Stimulated activated CD4-positive, alpha-beta T cell treated with anti-CD3 and anti-CD28 coated beads, Interleukin-1b, Interleukin-23, amount 100 ng/mL, for 4 hours (primary cell): Measurements from ENCODE around the gene MRPS6.
A peak's percentile ranks its signal among the peaks of the same experiment; 100 is the strongest.

ENCODE experiments used
- DNase-seq, 2 donors: peaks; one replicate each; pipeline ENCODE4 v3.0.0-alpha.2; 2020; ENCODE audit warnings: low read depth in 2 of 2

Gene MRPS6

DNA sequence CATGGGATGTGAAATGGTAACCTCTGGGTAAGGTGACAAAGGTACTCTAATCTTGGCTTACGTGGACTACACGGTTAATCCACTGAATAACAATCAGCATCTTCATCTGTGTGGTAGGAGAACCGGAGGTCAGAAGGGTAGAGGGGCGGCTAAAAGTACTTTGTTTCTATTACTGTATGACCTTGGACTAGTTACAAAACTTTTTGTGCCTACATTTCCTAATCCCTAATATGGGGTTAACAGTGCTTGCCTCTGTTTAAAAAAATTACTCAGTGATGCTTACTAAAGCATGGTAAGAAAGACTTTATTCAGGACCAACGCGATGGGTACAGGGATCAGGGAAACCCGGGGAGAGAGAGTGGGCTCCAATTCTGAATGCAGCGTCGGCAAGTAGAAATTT is 1.7 kb upstream of the MRPS6 start:
- no peak for DNase-seq

DNA sequence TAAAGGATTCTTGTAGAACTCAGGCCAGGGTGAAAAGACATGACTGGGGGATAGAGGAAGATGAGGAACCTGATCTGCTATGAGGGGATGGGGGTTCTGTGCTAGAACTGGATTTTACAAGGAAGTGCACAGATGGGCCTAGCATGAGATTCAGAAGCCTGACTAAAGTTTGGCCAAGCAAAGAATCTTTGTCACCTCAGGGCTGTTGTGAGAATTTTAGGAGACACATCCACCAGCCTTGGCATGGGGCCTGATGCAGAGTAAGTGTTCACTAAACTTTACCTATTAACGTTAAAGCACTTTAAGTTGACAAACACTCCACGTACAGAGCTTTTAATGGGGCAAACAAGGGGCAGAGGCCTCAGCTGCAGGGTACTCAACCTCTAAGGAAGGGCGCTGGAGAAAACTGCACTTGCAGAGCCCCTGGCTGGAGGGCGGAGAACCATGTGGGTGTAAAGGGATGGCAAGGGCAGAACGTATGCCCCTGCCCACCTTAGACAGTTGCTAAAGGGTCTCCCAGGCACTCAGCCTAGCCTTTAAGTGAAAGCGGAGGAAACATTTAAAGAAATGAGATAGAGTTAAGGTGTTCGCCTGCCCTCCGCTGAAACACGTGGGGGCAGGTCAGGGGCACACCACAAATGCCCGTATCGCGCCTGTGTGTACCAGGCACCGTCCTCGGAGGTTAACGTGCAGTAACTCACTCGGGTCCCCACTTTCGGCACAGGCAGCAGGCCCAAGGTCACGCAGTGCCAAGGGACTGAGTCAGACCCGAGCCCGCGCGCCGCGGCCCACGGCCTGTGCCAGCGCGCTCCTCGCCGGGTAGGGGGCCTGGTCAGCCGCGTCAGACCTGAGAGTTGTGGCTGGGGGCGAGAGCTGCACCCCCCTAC is 990 bp upstream of the MRPS6 start:
- DNase-seq, result no peak

GRCh38 chr21:34073749-34074282 is 438 bp downstream of the MRPS6 start:
- DNase-seq, result peak; percentile 26 to 45

GRCh38 chr21:34074283-34075090 is 1.1 kb downstream of the MRPS6 start:
- DNase-seq, result no peak

DNA sequence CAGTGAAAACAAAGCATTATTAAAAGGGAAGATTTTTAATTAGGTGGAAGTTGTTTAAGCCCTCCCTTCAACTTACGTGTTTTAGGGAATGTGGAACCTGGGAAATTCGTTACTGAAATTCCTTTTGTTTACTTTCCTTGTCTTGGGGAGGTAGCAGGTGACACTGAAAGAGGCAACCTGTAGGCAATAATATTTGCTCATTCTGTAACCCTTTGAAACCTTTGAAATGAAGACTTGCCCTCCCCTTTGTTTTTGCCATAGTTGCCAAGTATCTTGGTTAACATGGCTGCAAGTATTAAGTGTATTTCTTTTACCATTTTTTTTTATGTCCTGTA is 1.7 kb downstream of the MRPS6 start:
- no peak for DNase-seq

DNA sequence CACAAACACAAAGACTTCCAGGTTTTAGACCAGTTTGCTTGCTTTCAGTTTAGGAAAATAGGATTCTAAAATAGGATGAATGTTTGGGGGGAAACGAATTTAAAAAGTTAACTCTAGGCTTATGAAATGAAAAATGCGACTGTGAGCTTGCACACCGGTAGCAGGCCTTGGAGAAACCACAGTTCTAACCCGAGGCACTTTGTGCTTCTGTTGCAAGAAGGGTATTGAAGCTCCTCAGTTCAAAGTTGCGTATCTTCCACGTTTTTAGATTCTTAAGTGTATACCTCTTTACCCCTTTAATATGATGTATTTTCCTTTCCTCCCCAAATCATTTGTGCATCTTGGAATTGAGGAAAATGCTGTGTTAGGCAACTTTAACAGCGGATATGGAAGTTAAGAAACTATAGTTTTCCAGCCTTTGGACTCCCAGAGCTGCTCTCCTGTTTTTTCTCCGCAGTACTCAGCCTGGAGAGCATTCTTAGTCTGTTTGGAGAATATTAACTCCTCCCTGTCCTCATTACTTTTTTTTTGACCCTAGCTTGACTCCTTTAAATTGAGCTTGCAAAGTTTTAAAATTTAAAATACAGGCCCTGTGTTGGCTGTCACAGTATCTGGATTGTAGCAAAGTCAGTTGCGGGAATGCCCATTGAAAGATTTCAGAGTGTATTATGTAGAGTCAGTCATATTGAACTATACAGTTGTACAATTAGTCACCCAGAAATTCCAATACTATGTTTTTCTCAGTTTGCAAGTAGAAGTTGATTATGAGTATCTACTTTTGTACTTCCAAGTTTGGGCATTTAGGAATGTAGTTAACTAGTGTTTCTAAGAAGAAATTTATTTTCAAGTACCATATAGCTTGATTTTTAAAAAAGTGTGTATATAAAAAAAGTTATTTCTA is 2.6 kb downstream of the MRPS6 start:
- no peak for DNase-seq

DNA sequence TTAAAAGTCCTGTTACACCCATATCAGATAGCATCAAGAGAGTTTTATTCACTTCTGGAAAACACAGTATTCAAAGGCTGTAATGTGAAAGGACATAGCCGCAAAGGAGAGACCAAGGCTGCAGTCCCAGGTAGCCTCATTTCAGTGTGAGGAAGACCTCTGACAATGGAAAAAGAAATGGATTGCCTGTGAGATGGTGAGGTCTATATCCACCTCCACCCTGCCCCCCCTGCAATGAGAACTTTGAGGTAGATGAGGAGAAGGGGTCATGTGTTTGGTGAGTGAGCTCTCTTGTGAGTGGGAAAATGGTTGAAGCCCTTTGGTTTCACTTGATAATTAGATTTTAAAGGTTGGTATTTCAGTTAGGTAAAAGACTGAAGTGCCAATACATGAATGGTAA is 3.5 kb downstream of the MRPS6 start:
- no peak for DNase-seq

DNA sequence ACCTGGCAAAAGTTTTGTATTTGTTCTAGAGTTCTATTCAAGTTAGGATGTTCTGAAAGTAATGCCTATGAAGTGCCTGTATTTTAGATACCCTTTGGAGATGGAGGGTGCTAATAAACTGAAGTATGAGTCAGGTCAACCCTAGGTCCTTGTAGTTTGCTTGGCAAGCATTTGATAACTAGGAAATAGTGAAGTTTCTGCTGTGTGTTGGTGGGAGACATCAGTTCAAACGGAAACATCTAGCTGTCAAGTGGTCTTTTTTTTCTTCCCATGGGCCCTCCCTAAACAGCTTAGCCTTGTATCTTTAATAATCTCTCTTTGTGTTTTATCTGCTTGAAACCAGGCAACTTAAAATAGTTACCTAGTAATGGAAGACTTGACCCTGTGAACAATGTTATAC is 4.5 kb downstream of the MRPS6 start:
- DNase-seq, result no peak

DNA sequence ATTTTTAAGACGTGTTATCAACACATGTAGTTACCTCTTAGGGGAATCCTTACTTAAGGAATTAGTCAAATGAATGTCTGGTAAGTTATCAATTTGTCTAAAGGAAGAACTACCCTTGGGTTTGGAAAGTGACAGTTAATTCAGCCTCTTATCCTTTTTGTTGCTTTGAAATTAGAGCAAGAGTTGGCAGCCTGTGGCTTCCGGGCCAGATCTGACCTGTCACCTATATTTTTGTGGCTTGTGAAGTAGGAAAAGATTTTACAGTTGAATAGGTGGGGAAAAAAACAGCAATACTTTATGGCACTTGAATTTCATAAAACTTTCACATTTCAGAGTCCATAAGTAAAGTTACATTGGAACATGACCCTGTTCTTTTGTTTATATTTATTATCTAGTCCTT is 5.5 kb downstream of the MRPS6 start:
- no peak for DNase-seq

DNA sequence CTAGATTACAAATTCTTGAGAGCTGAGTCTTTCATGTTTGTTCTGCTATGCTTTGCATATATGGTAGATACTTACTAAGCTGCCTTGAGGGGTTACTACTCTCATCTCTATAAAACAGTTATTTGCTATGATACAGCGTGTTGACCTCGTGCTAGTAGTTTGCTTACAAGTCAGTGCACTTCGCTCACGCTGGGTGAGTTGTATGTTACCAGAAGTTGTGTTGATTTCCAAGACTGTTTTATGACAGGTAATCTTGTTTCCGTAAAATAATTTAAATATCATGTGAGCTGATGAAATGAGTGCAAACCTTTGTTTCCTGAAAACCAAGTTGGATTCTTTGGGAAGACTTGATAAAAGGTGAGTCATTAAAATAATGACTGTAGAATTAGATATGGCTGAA is 7.3 kb downstream of the MRPS6 start:
- DNase-seq, result no peak

DNA sequence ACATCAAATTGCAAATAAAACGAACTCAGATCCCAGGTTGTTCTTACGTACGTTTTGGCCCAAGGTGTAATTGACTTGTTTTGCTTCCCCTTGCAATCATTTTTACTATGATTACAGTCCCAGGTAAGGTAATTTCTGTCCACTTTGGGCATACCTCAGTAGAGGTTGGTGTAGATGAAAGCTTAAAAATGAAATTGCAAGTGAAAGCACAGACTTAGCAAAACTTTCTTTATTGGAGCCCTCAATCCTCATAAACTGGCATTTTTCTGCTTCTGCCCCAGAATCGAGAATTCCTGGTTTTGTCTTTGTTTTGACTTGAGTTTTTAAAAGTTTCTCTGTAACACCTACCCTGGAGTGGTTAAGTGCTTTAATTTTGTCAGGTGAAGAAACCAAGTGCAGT is 9.4 kb downstream of the MRPS6 start:
- DNase-seq, result no peak

DNA sequence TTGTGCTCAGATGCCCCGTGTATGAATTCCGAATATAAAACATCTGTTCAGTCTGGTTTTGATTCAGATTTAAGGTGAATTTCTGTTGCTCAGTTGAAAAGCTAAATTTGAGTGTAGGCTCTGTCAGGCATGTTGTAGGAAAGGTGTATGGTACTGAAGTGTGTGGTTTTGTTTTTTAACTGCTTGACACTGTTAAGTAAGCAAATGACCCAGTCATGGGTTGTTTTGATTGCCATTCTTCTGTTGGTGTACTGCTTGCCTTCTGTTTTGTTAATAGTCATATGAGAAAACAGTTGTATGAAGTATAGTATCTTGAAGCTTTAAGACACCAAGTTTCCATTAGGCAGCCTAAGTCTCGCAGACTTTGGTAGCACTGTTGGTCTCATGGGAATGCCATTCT is 10.0 kb downstream of the MRPS6 start:
- DNase-seq, result no peak

GRCh38 chr21:34085129-34085528 is 11.8 kb downstream of the MRPS6 start:
- no peak for DNase-seq

GRCh38 chr21:34086887-34087306 is 13.5 kb downstream of the MRPS6 start:
- no peak for DNase-seq

GRCh38 chr21:34088752-34089151 is 15.4 kb downstream of the MRPS6 start:
- DNase-seq, result no peak

DNA sequence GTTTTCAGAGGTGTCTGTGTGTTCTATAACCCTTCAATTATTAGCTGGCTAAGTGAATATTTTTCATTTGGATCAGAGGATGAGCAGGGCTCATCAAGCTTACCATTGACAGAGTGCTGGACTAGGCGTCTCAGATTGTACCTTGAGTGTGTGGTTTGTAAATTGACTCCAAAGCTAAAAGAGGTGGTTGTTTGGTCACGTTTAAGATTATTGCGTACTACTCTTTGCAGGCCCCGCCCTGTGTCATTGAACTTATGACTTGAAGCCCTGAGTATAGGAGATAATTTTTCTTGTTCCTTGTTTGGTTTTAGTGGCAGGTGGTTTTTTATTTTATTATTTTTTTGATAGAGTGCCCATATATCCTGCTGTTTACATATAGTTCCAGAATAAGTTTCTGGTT is 17.7 kb downstream of the MRPS6 start:
- no peak for DNase-seq

DNA sequence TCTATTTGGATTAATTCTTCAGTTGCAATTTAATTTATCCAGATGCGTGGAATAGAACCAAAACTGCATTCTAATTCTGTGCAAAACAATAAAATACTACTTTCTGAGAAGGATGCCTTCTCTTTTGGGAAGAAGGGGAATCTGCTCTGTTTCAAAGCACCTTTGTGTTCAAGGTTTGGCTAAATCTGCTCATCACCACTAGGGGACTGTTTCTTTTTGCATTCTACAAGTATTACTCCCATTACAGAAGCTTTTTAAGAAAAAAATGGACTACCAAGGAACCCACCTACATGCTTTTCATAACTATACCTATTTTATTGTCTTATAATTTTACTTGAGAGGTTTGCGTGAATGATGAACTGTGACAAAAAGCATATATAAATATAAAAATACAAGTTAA is 18.2 kb downstream of the MRPS6 start:
- no peak for DNase-seq

GRCh38 chr21:34092262-34092921 is 19.0 kb downstream of the MRPS6 start:
- no peak for DNase-seq

DNA sequence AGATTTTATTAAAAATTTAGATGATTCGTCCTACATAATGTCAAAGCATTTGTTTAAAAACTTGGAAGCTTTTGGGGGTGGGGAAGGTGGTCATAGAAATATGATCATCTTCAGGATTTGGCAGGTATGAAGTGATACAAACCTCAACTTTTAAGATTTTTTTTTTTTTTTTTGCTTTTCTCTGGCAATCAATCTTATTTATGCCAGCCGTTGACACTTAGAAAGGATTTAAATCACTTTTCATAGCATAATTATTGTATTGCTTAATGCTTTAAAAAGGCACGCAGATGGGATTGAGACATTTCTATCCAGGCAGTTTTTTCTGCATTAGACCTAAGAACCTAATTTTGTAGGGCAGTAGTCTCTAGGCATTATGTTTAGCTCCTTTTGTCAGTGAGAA is 19.7 kb downstream of the MRPS6 start:
- no peak for DNase-seq

- no peak for DNase-seq
These were observed 21.6 kb downstream of the MRPS6 start for GRCh38 chr21:34094949-34095348.

DNA sequence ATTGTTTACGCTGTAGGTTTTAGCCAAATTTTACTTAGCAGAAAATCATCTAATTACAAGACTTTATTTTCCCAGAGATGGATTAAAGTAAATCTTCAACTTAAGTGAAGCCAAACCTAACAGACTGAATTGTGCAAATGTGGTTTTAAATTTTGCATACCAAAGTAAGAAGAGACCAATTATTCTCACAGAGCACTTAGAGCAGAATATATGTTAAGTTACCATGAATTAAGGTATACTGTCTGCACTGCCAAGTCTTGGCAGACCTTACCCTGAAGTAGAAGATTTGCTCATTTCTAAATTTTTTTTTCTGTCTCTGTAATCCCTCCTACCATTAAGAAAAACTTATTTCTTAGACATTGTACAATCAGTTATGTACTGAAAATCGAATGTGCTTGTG is 24.1 kb downstream of the MRPS6 start:
- no peak for DNase-seq
